ENCODE results near the gene GDNF. TPM values are rescaled to one million over a fixed set of nuclear protein-coding genes. Genes with fewer than 3 reads are reported as not detected.

GDNF gene
- total RNA-seq, 4 donors from 2014 or later: not detected

DNA sequence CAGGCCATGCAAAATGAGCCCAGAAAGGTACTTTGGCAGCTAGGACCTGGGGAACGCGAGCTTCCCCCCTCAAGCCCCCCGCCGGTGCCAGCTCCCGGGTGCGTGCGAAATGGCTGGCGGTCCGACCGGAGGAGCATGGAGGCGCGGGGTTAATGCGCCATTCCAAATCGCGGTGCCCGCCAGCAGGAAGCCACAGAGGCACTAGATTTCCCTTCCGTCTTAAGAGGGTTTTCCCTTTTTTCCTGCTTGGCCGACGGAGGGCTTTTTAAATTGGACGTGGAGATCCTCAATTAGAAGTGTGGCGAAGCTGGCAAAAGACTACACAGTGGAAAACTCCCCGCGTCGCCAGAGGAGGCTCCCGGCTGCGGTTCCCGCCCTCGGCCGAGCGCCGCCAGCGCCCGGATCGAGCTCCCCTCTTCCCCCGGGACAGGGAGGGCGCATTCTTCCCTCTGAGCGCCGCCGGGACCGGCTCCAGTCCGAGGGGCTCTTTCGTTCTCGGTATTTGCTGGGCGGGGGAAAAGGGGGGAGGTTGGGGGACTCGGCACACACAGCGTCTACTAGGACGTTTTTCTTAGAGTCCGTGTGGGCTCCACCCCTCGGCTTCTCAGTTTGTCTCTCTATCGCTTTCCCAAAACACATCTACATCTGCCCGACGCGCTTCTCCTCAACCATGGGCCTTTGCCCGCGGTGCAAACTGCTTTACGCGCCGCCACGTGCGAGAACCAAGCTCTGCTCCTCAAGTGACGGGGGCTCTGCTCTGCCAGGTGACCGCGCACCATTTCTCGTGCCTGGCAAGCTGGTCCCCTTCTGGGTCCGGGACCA, 3.0 kb downstream of the GDNF start:
- Histone ChIP-seq H3K27ac (peak overlapping the region in 1 of 4 donors; percentile 21), H3K27me3 (peaks cover 4 to 91% of the 10 kb centered on the region in 2 donors), H3K4me1 (peaks cover 0 to 64% (median 10%) of the 10 kb centered on the region in 4 donors), H3K4me3 (peak overlapping the region in 3 of 4 donors; percentile 7 to 52 (median 28)), H3K36me3 (no peaks in the 10 kb centered on the region), H3K9me3 (peaks cover 0 to 3% (median 0%) of the 10 kb centered on the region in 4 donors)
- TF ChIP-seq EP300 (IDR thresholded peaks at IDR 0.05): no peak
- TF ChIP-seq, protein P1, sequence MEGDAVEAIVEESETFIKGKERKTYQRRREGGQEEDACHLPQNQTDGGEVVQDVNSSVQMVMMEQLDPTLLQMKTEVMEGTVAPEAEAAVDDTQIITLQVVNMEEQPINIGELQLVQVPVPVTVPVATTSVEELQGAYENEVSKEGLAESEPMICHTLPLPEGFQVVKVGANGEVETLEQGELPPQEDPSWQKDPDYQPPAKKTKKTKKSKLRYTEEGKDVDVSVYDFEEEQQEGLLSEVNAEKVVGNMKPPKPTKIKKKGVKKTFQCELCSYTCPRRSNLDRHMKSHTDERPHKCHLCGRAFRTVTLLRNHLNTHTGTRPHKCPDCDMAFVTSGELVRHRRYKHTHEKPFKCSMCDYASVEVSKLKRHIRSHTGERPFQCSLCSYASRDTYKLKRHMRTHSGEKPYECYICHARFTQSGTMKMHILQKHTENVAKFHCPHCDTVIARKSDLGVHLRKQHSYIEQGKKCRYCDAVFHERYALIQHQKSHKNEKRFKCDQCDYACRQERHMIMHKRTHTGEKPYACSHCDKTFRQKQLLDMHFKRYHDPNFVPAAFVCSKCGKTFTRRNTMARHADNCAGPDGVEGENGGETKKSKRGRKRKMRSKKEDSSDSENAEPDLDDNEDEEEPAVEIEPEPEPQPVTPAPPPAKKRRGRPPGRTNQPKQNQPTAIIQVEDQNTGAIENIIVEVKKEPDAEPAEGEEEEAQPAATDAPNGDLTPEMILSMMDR (IDR thresholded peaks at IDR 0.05): no peak
- TF ChIP-seq POLR2A (IDR thresholded peaks at IDR 0.05): no peak
- 2% methylated on average over 56 to 64 of the region's 65 CpGs for WGBS, 2 donors
- DNase-seq (ENCODE audit: low spot score in 2 of 2): no peak

DNA sequence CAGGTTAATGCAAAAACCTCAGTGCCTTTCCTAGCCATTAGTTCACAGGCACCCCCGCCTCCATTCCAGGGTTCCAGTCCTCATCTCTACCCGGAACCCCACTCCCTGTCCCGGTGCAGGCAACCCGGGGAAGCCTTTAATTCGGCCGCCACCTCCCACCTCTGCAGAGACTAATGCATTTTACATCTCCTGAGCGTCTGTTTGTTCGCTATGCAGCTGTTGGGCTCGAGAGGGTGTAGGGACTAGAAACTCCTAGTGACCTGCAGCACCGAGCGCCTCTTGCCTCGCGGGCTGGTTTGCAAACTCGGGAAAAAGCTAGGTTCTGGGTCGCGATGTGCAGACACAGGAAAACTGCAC, 3.6 kb downstream of the GDNF start:
- H3K4me3 ChIP-seq: peak overlapping the region in 3 of 4 donors; percentile 7 to 52 (median 28)
- H3K36me3 ChIP-seq: no peaks in the 10 kb centered on the region
- H3K27ac ChIP-seq: no peak overlapping the region
- no peak for DNase-seq (ENCODE audit: low spot score in 2 of 2)
- no peak for TF ChIP-seq POLR2A (IDR thresholded peaks at IDR 0.05)
- 12 to 16% methylated on average over 16 of the region's 16 CpGs for WGBS, 2 donors
- H3K9me3 ChIP-seq: peaks cover 0 to 3% (median 0%) of the 10 kb centered on the region in 4 donors
- peaks cover 0 to 64% (median 10%) of the 10 kb centered on the region in 4 donors for H3K4me1 ChIP-seq
- peaks cover 4 to 89% of the 10 kb centered on the region in 2 donors for H3K27me3 ChIP-seq

DNA sequence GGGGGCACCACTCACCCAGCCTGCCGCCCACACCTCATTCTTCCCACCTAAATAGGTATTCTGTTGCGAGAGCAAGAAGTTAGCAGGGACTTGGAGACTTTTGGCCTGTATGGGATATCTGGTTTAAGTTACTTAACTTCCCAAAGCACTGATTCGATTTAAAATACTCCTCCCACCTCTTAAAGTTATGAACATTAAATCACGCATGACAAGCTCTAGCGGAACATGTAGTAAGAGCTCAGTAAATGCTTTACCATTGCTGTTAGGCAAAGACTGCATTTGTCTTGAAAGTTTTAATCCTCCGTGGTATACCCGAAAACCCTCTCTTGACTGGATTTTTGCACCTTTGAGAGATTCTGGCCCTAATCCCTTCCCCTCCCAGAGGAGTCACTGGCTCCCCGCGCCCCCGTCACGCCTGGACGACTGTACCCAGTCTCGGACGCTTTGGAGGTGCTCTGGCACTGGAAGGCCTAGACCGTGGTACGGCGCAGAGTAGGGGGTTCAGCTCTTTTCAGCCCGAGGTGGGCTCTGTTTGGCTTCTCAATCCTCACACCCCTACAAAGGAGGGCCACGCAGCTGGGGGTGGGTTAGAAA, 4.4 kb downstream of the GDNF start:
- Histone ChIP-seq H3K9me3 (peaks cover 0 to 3% (median 0%) of the 10 kb centered on the region in 4 donors), H3K4me1 (peaks cover 0 to 59% (median 10%) of the 10 kb centered on the region in 4 donors), H3K36me3 (no peaks in the 10 kb centered on the region), H3K27me3 (peaks cover 4 to 82% of the 10 kb centered on the region in 2 donors), H3K27ac (no peak overlapping the region), H3K4me3 (no peak overlapping the region)
- DNase-seq (ENCODE audit: low spot score in 2 of 2): no peak
- TF ChIP-seq EP300 (IDR thresholded peaks at IDR 0.05) (no peak), POLR2A (IDR thresholded peaks at IDR 0.05) (no peak)
- TF ChIP-seq, protein P1 (IDR thresholded peaks at IDR 0.05): no peak
- 60 to 64% methylated on average over 19 of the region's 19 CpGs for WGBS, 2 donors

DNA sequence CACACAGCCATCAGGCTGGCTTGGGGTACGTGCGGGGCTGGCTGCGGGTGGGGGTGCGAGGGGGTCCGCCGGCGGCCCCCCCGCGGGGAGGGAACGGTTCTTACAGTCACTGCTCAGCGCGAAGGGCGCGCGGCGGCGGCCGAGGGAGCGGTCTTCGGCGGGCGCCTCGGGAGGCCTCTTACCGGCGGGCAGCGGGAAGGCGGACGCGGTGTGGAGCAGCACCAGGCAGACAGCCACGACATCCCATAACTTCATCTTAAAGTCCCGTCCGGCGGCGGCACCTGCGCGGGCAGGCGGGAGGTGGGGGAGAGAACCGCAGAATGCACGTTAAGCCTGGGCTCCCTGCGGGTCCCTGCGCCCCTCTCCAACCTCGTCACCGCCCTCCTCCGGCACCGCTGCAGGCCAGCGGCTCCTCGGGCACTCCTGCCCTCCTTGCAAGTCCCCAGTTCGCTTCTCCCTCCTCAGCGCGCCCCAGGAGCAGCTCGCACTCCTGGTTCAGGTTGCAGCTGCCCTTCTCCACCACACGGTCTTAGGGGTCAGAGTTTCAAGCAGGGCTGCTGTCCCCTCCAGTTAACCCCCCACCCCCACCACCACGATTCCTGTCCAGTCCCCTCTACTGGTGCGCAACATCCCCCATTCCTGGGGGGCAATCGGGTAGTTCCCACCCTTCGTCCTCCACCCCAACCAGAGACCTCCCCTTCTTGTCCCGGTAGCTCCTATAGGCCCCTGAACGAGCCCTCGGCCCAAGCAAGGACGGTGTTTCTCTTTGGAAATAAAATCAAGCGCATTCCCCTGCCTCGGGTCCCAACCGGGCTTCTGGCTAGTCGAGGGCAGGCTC, 5.1 kb downstream of the GDNF start:
- Histone ChIP-seq H3K27me3 (peaks cover 4 to 74% of the 10 kb centered on the region in 2 donors), H3K4me1 (peaks cover 0 to 52% (median 10%) of the 10 kb centered on the region in 4 donors), H3K27ac (no peak overlapping the region), H3K4me3 (peak overlapping the region in 3 of 4 donors; percentile 22 to 31 (median 23)), H3K9me3 (peaks cover 0 to 3% (median 0%) of the 10 kb centered on the region in 4 donors), H3K36me3 (no peaks in the 10 kb centered on the region)
- TF ChIP-seq EP300 (IDR thresholded peaks at IDR 0.05): no peak
- TF ChIP-seq POLR2A (IDR thresholded peaks at IDR 0.05): no peak
- TF ChIP-seq, protein P1 (IDR thresholded peaks at IDR 0.05): no peak
- 8 to 18% methylated on average over 37 to 48 of the region's 64 CpGs for WGBS, 2 donors
- no peak for DNase-seq (ENCODE audit: low spot score in 2 of 2)

DNA sequence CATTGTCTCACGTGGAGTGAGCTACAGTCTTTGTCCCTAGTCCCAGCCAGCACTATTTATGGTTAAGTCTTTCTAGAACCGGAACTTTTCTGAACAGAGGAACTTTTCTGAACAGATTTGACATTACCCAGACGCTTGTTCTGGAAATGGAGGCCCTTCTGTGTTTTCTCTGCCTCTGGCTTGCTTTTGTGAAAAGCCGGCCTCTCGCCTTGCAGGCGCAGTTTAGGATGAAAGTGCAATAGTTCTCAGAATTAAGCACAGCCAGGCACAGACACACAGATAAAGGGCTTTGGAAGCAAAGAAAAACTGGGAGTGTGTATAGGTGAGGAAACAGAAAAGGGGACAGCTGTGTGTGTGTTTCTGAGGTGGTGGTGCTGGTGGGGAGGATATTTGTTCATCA, 5.9 kb downstream of the GDNF start:
- TF ChIP-seq, protein P1 (IDR thresholded peaks at IDR 0.05): no peak
- no peak for TF ChIP-seq EP300 (IDR thresholded peaks at IDR 0.05)
- TF ChIP-seq POLR2A (IDR thresholded peaks at IDR 0.05): no peak
- H3K4me3 ChIP-seq: peak overlapping the region in 1 of 4 donors; percentile 22
- H3K36me3 ChIP-seq: no peaks in the 10 kb centered on the region
- WGBS, 2 donors: 63 to 65% methylated on average over 6 of the region's 6 CpGs
- DNase-seq (ENCODE audit: low spot score in 2 of 2): no peak
- peaks cover 4 to 69% of the 10 kb centered on the region in 2 donors for H3K27me3 ChIP-seq
- no peak overlapping the region for H3K27ac ChIP-seq
- H3K9me3 ChIP-seq: peaks cover 0 to 3% (median 0%) of the 10 kb centered on the region in 4 donors
- H3K4me1 ChIP-seq: peaks cover 0 to 45% (median 7%) of the 10 kb centered on the region in 4 donors

Measured in tibial nerve (tissue), 4 donors.